Stimulated activated CD4-positive, alpha-beta T cell treated with anti-CD3 and anti-CD28 coated beads, Interleukin-12 subunit alpha, Interleukin-12 subunit beta, amount 100 ng/mL, for 4 hours (primary cell): ENCODE measurements around the gene CEP78.
A peak's percentile ranks its signal among the peaks of the same experiment; 100 is the strongest.

ENCODE experiments used
- DNase-seq: peaks from one replicate; pipeline ENCODE4 v3.0.0-alpha.2; 2020

CEP78 gene

GRCh38 chr9:78291240-78291925 is 55.5 kb downstream of the CEP78 start:
- no peak for DNase-seq

- DNase-seq = no peak
Observed at GRCh38 chr9:78292026-78292425, 56.2 kb downstream of the CEP78 start.

- DNase-seq = no peak
Observed at GRCh38 chr9:78292716-78293497, 57.0 kb downstream of the CEP78 start.

- no peak for DNase-seq
Observed at GRCh38 chr9:78294290-78295176, 58.7 kb downstream of the CEP78 start.

- no peak for DNase-seq
Observed at GRCh38 chr9:78295177-78295575, 59.3 kb downstream of the CEP78 start.

- no peak for DNase-seq
Observed at GRCh38 chr9:78295731-78296130, 59.9 kb downstream of the CEP78 start.

GRCh38 chr9:78296201-78296892 is 60.5 kb downstream of the CEP78 start:
- no peak for DNase-seq

- DNase-seq = peak; percentile 84
Observed at GRCh38 chr9:78296893-78297671, 61.2 kb downstream of the CEP78 start, which contains the start of gene PSAT1. PSAT1 (plus strand) TSS chr9:78297125; CDS start chr9:78297211, 86 bp downstream.

GRCh38 chr9:78297672-78297961 is 61.7 kb downstream of the CEP78 start:
- no peak for DNase-seq

GRCh38 chr9:78298046-78298765 is 62.3 kb downstream of the CEP78 start:
- DNase-seq = peak; percentile 25

GRCh38 chr9:78300209-78300608 is 64.3 kb downstream of the CEP78 start:
- no peak for DNase-seq

GRCh38 chr9:78301466-78301865 is 65.6 kb downstream of the CEP78 start:
- no peak for DNase-seq

- DNase-seq = no peak
Observed at GRCh38 chr9:78303377-78304062, 67.6 kb downstream of the CEP78 start.

- no peak for DNase-seq
Observed at GRCh38 chr9:78304357-78304756, 68.5 kb downstream of the CEP78 start.

- no peak for DNase-seq
Observed at GRCh38 chr9:78306222-78307076, 70.6 kb downstream of the CEP78 start.

GRCh38 chr9:78307360-78307759 is 71.5 kb downstream of the CEP78 start:
- DNase-seq = no peak

GRCh38 chr9:78309066-78309465 is 73.2 kb downstream of the CEP78 start:
- DNase-seq = no peak

GRCh38 chr9:78311075-78311474 is 75.2 kb downstream of the CEP78 start:
- DNase-seq = no peak

- no peak for DNase-seq
Observed at GRCh38 chr9:78311886-78312524, 76.1 kb downstream of the CEP78 start.
